GM10266 (cell line): ENCODE results near the gene RTN4RL1.
A peak's percentile ranks its signal among the peaks of the same experiment; 100 is the strongest.

Experiments used
- DNase-seq: peaks from one replicate; pipeline ENCODE4 v3.0.0; 2012; ENCODE audit errors: extremely low spot score
- CTCF ChIP-seq: IDR thresholded peaks from 2 replicates; pipeline ENCODE4 v1.5.1; 2012; ENCODE audit warnings: mild to moderate bottlenecking, low read depth; ENCODE audit not compliant: control insufficient read depth, insufficient read depth; ENCODE audit errors: missing control alignments

Gene RTN4RL1

GRCh38 chr17:2054512-2055291 lies 29.6 kb upstream of the RTN4RL1 start, which contains the start of gene HIC1:
TSS of gene HIC1 (plus strand) at chr17:2055103. CDS start at chr17:2056691, 1,588 bp downstream.
- TF ChIP-seq CTCF: peak; percentile 93
- DNase-seq: peak; percentile 92

- no peak for TF ChIP-seq CTCF
Measured at GRCh38 chr17:2054262-2054511, 29.1 kb upstream of the RTN4RL1 start.

GRCh38 chr17:2053380-2054261 lies 28.5 kb upstream of the RTN4RL1 start:
- DNase-seq: peak; percentile 91
- peak; percentile 85 for TF ChIP-seq CTCF

More at GRCh38 chr17:2054262-2054511, 29.1 kb upstream of the RTN4RL1 start:
- no peak for DNase-seq

DNA sequence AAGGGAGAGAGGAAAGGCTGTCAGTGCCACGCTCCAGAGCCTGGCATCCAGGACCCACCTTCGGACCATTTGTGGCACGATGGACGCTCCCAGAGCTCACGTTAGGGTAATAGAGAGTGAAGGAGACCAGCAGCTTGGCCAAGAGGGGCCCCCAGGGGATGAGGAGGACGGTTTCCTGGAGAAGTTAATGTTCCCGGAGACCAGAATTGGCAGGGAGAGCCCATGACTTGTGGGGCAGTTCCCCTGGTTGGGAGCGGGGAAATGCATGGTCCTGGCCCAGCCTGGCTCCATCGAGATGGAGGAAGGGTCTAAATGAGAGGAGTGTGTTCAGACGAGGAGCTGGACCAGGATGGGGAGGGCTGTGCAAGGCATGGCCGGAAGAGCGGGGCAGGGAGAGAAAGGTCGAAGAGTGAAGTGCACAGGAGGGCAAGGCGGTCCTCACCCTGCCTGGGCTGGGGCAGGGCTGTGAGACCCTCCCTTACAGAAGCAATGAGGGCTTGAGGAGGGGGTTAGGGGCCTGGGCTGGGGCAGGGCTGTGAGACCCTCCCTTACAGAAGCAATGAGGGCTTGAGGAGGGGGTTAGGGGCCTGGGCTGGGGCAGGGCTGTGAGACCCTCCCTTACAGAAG lies 26.9 kb upstream of the RTN4RL1 start:
- TF ChIP-seq CTCF: no peak
- no peak for DNase-seq

DNA sequence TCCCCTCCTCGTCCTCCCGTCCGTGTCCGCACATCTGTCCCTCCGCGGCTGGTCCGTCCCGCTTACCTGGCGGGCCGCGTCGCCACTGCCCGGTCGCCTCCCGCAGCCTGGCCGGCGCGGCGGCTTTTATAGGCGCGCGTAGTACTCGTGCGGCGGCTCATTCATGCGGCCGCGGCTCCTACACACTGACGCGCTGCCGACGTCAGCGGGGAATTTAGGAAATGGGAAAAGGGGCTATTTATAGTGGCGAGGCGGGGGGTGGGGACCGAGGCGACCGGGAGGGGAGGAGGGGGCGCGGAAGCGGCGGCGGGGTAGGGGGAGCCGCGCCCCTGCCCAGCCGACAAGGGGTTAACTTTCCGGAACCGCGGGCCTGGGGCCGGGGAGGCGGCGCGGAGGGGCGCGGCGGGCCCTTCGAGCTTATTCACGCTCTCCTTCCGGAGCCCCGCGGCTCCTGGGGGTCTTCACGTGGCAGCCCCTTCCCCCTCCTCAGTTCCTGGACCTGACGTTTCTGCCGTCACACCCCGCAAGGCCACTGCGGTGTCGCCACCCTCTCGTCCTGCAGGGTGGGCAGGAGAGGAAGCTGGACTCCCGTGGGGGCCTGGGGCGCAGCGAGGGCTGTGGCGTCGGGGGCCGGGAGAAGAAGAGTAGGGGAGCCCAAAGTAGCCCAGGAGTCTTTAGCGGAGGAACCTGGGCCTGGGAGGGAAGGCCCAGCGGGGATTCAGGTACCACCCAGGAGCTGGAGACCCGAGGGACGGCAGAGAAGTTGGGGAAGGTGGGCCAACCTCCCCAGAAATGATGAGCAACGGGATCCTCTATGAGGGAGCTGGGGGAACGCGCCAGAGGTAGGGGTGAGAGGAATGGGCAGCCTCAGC lies 26.2 kb upstream of the RTN4RL1 start:
- DNase-seq: no peak

More for the DNA sequence above, 26.2 kb upstream of the RTN4RL1 start:
- no peak for TF ChIP-seq CTCF
